T-helper 2 cell treated with Interferon-gamma antibody and Interleukin-4, amounts not matched to agents 100 ng/mL and 5 ng/mL, for 36 hours (primary cell): ENCODE results near the gene GRK2. TPM values are rescaled to one million over a fixed set of nuclear protein-coding genes. Genes with fewer than 3 reads are reported as not detected.

Experiments
- total RNA-seq: library from RNA; stranded (reverse); gene quantifications from 2 replicates; pipeline ENCODE4 v1.2.3, GENCODE V29; 2022

GRK2 gene
- total RNA-seq, 1 donor from 2014 or later = 315 TPM

Other genes with a start within 250 kb of the GRK2 start
- not detected in 2 replicates for gene SYT12, start 243.3 kb upstream of the GRK2 start, total RNA-seq
- 0.27 TPM in 1 of 2 replicates, not detected in the other for gene RHOD, start 209.6 kb upstream of the GRK2 start, total RNA-seq
- gene KDM2A, start 147.2 kb upstream of the GRK2 start, total RNA-seq = 97.6 and 97.8 TPM in 2 replicates
- gene ANKRD13D, start 22.8 kb downstream of the GRK2 start, total RNA-seq = 188 and 192 TPM in 2 replicates
- 9.7 and 14.2 TPM in 2 replicates for gene SSH3, start 37.1 kb downstream of the GRK2 start, total RNA-seq
- gene POLD4, start 87.1 kb downstream of the GRK2 start, total RNA-seq = 48.0 and 52.8 TPM in 2 replicates
- 0.39 and 0.48 TPM in 2 replicates for gene CLCF1, start 107.1 kb downstream of the GRK2 start, total RNA-seq
- 44.8 and 51.7 TPM in 2 replicates for gene RAD9A, start 125.5 kb downstream of the GRK2 start, total RNA-seq
- 346 and 351 TPM in 2 replicates for gene PPP1CA, start 135.4 kb downstream of the GRK2 start, total RNA-seq
- 280 and 291 TPM in 2 replicates for gene TBC1D10C, start 137.6 kb downstream of the GRK2 start, total RNA-seq
- gene CARNS1, start 149.2 kb downstream of the GRK2 start, total RNA-seq = 0.14 and 0.86 TPM in 2 replicates
- 59.8 and 64.4 TPM in 2 replicates for gene RPS6KB2, start 162.0 kb downstream of the GRK2 start, total RNA-seq
- gene PTPRCAP, start 171.2 kb downstream of the GRK2 start, total RNA-seq = 308 and 324 TPM in 2 replicates
- 241 and 247 TPM in 2 replicates for gene CORO1B, start 177.0 kb downstream of the GRK2 start, total RNA-seq
- gene GPR152, start 186.3 kb downstream of the GRK2 start, total RNA-seq = not detected in 2 replicates
- gene CABP4, start 188.9 kb downstream of the GRK2 start, total RNA-seq = 3.7 and 4.0 TPM in 2 replicates
- gene TMEM134, start 202.8 kb downstream of the GRK2 start, total RNA-seq = 34.3 and 40.4 TPM in 2 replicates
- 150 and 157 TPM in 2 replicates for gene AIP, start 216.6 kb downstream of the GRK2 start, total RNA-seq
- gene PITPNM1, start 238.9 kb downstream of the GRK2 start, total RNA-seq = 80.2 and 91.6 TPM in 2 replicates
- gene CDK2AP2, start 241.7 kb downstream of the GRK2 start, total RNA-seq = 159 and 166 TPM in 2 replicates